Progenitor cell of endocrine pancreas (in vitro differentiated cells): ENCODE results near the gene PPP1R1C. TPM values are rescaled to one million over a fixed set of nuclear protein-coding genes. Genes with fewer than 3 reads are reported as not detected.

Source experiments
- DNase-seq: peaks from one replicate; pipeline ENCODE4 v3.0.0; 2021; ENCODE audit warnings: low spot score; ENCODE audit not compliant: unreplicated experiment
- H3K27ac Mint-ChIP-seq: 2 replicates; pipeline ENCODE4 v1.8.0; 2021; ENCODE audit warnings: mild to moderate bottlenecking, moderate library complexity, mixed read lengths
- H3K27me3 Mint-ChIP-seq: 2 replicates; pipeline ENCODE4 v1.8.0; 2021; ENCODE audit warnings: mixed read lengths
- H3K36me3 Mint-ChIP-seq: 2 replicates; pipeline ENCODE4 v1.8.0; 2022; ENCODE audit warnings: mixed read lengths; ENCODE audit not compliant: insufficient read depth
- H3K4me1 Mint-ChIP-seq: 2 replicates; pipeline ENCODE4 v1.8.0; 2021; ENCODE audit warnings: low read depth, mixed read lengths
- H3K4me3 Mint-ChIP-seq: 2 replicates; pipeline ENCODE4 v1.8.0; 2021; ENCODE audit warnings: low read depth, mild to moderate bottlenecking, moderate library complexity, mixed read lengths
- H3K9me3 Mint-ChIP-seq: 2 replicates; pipeline ENCODE4 v1.8.0; 2021; ENCODE audit warnings: low read depth, mixed read lengths
- CTCF ChIP-seq: fragments of 200-600 bp; sonication (generic); IDR thresholded peaks from one replicate; pipeline ENCODE4 v1.5.0; 2021; ENCODE audit warnings: antibody characterized with exemption, mild to moderate bottlenecking; ENCODE audit not compliant: unreplicated experiment
- total RNA-seq: library from RNA; stranded (reverse); gene quantifications from 2 replicates; pipeline ENCODE4 v1.2.1, GENCODE V29; 2021

The PPP1R1C gene
- total RNA-seq, 1 donor from 2014 or later: 5.6 TPM

GRCh38 chr2:182062329-182062972, 76.8 kb downstream of the PPP1R1C start:
- no peak overlapping the region for H3K27ac Mint-ChIP-seq
- H3K36me3 Mint-ChIP-seq: no peaks in the 10 kb centered on the region
- TF ChIP-seq CTCF: no peak
- DNase-seq: no peak
- no peaks in the 10 kb centered on the region for H3K27me3 Mint-ChIP-seq
- no peak overlapping the region for H3K4me3 Mint-ChIP-seq
- no peaks in the 10 kb centered on the region for H3K9me3 Mint-ChIP-seq
- peaks cover 4% of the 10 kb centered on the region for H3K4me1 Mint-ChIP-seq

- Mint-ChIP-seq H3K9me3 (no peaks in the 10 kb centered on the region), H3K27ac (no peak overlapping the region), H3K4me1 (peaks cover 7% of the 10 kb centered on the region), H3K27me3 (no peaks in the 10 kb centered on the region), H3K4me3 (no peak overlapping the region), H3K36me3 (no peaks in the 10 kb centered on the region)
- no peak for DNase-seq
- no peak for TF ChIP-seq CTCF
Measured at GRCh38 chr2:182064019-182064778, 78.5 kb downstream of the PPP1R1C start.

- no peak for TF ChIP-seq CTCF
- Mint-ChIP-seq H3K27ac (no peak overlapping the region), H3K36me3 (no peaks in the 10 kb centered on the region), H3K9me3 (no peaks in the 10 kb centered on the region), H3K27me3 (no peaks in the 10 kb centered on the region), H3K4me3 (no peak overlapping the region), H3K4me1 (peaks cover 7% of the 10 kb centered on the region)
- no peak for DNase-seq
Measured at GRCh38 chr2:182066400-182067087, 80.9 kb downstream of the PPP1R1C start.

GRCh38 chr2:182067393-182067792, 81.7 kb downstream of the PPP1R1C start:
- no peak for DNase-seq
- Mint-ChIP-seq H3K4me3 (no peak overlapping the region), H3K27ac (no peak overlapping the region), H3K4me1 (peaks cover 6% of the 10 kb centered on the region), H3K27me3 (no peaks in the 10 kb centered on the region), H3K9me3 (no peaks in the 10 kb centered on the region), H3K36me3 (no peaks in the 10 kb centered on the region)
- TF ChIP-seq CTCF: no peak

- Mint-ChIP-seq H3K4me3 (no peak overlapping the region), H3K27me3 (no peaks in the 10 kb centered on the region), H3K27ac (no peak overlapping the region), H3K4me1 (peaks cover 3% of the 10 kb centered on the region), H3K36me3 (no peaks in the 10 kb centered on the region), H3K9me3 (no peaks in the 10 kb centered on the region)
- no peak for DNase-seq
- no peak for TF ChIP-seq CTCF
Measured at GRCh38 chr2:182068811-182069210, 83.2 kb downstream of the PPP1R1C start.
